ENCODE results near the gene POLR3G. TPM values are rescaled to one million over a fixed set of nuclear protein-coding genes. Genes with fewer than 3 reads are reported as not detected.
A peak's percentile ranks its signal among the peaks of the same experiment; 100 is the strongest.

Gene POLR3G
- total RNA-seq, 1 experiment from 2014 or later: 73.6 TPM

DNA sequence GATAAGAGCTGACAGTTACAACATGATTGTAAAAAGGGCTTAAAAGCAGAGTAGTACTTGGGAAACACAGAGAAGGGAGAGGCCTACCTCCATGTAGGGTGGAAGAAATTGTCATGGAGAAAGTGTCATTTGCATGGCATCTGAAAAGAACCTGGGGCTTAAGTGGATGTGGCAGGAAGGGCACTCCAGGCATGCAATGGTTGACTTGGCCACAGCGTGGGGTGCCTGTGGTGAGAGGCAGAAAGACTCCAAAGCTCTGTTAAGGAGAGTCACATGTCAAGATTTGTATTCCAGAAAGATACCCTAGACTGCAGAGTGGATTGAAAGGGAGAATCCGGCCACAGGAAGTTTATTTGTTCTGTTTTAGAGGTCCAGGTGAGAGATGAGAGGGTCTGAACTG, 2.4 kb downstream of the POLR3G start:
- no peaks in the 10 kb centered on the region; the same call in 1 of the 2 replicates for H3K27me3 Mint-ChIP-seq (ENCODE audit: low read depth)
- H3K27ac Mint-ChIP-seq: peak overlapping the region; percentile 74 to 96 (median 84)
- peak overlapping the region; percentile 69 for H3K4me2 ChIP-seq (ENCODE audit: insufficient read depth, insufficient read length, low read length)
- no peaks in the 10 kb centered on the region for H3K9me3 Mint-ChIP-seq
- no peaks in the 10 kb centered on the region for H3K79me1 ChIP-seq (ENCODE audit: insufficient read depth, low read depth, low read length, poor library complexity, severe bottlenecking)
- H3K14ac ChIP-seq (ENCODE audit: insufficient read depth, low read length): no peak overlapping the region
- peaks cover 10% of the 10 kb centered on the region; the same call in 1 of the 2 replicates for H3K4me1 ChIP-seq (ENCODE audit: insufficient read depth, low read length)
- no peak overlapping the region for H2AFZ ChIP-seq (ENCODE audit: low read length)
- no peaks in the 10 kb centered on the region for H3K27me3 ChIP-seq (ENCODE audit: insufficient read depth, low read length)
- H3K36me3 Mint-ChIP-seq (ENCODE audit: insufficient read depth in 1 of 3, low read depth in 3 of 3): peaks cover 0 to 21% (median 18%) of the 10 kb centered on the region in 3 experiments; a peak in 5 of 7 replicates
- no peak overlapping the region for H4K91ac ChIP-seq (ENCODE audit: insufficient read length, low read depth, low read length)
- no peak overlapping the region for H2BK120ac ChIP-seq (ENCODE audit: low read depth, low read length, poor library complexity, severe bottlenecking)
- H3T11ph ChIP-seq (ENCODE audit: low read length): no peak overlapping the region
- H3K9ac ChIP-seq (ENCODE audit: extremely low read depth, insufficient read length, low read length): no peak overlapping the region
- peak; percentile 85 for DNase-seq
- no peak overlapping the region for H2BK15ac ChIP-seq (ENCODE audit: low read depth, low read length)
- no peak overlapping the region for H3K18ac ChIP-seq (ENCODE audit: insufficient read length, low read depth, low read length)
- no peaks in the 10 kb centered on the region for H3K9me3 ChIP-seq (ENCODE audit: control insufficient read depth, low read depth, low read length)
- WGBS (ENCODE audit: extremely low coverage, insufficient read length, low lambda C conversion rate): no CpG with 5 or more reads among the region's 2 CpGs
- no peak overlapping the region for H4K8ac ChIP-seq (replicated peaks; ENCODE audit: insufficient read length, low read depth, low read length)
- H4K5ac ChIP-seq (ENCODE audit: insufficient read length, low read depth, low read length): no peak overlapping the region
- H3K56ac ChIP-seq (ENCODE audit: insufficient read length, low read depth, low read length): no peak overlapping the region
- H3K79me2 ChIP-seq (ENCODE audit: insufficient read depth, low read length): peaks cover 19% of the 10 kb centered on the region; the same call in 1 of the 2 replicates
- H3K23me2 ChIP-seq (ENCODE audit: insufficient read length, low read depth, low read length, poor library complexity, severe bottlenecking): peaks cover 12% of the 10 kb centered on the region
- no peak overlapping the region for H3K23ac ChIP-seq (ENCODE audit: insufficient read length, low read depth, low read length)
- no peak overlapping the region for H2BK12ac ChIP-seq (ENCODE audit: insufficient read length, low read depth, low read length)
- H4K20me1 ChIP-seq (ENCODE audit: control insufficient read depth, insufficient read depth, insufficient read length): no peaks in the 10 kb centered on the region
- TF ChIP-seq, protein P1, sequence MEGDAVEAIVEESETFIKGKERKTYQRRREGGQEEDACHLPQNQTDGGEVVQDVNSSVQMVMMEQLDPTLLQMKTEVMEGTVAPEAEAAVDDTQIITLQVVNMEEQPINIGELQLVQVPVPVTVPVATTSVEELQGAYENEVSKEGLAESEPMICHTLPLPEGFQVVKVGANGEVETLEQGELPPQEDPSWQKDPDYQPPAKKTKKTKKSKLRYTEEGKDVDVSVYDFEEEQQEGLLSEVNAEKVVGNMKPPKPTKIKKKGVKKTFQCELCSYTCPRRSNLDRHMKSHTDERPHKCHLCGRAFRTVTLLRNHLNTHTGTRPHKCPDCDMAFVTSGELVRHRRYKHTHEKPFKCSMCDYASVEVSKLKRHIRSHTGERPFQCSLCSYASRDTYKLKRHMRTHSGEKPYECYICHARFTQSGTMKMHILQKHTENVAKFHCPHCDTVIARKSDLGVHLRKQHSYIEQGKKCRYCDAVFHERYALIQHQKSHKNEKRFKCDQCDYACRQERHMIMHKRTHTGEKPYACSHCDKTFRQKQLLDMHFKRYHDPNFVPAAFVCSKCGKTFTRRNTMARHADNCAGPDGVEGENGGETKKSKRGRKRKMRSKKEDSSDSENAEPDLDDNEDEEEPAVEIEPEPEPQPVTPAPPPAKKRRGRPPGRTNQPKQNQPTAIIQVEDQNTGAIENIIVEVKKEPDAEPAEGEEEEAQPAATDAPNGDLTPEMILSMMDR (conservative IDR thresholded peaks at IDR 0.05): peak; percentile 41; the same call in 2 of the 3 replicates
- no peak overlapping the region for H2BK20ac ChIP-seq (ENCODE audit: low read depth, low read length, poor library complexity, severe bottlenecking)
- no peak overlapping the region for H2AK5ac ChIP-seq (ENCODE audit: insufficient read length, low read length)
- H3K4ac ChIP-seq (ENCODE audit: low read depth, low read length): no peak overlapping the region
- no peak overlapping the region for H2BK5ac ChIP-seq (ENCODE audit: insufficient read length, low read length)
- H3K27ac ChIP-seq (ENCODE audit: insufficient read length, low read depth, low read length): peak overlapping the region; percentile 64
- peak overlapping the region; percentile 93 to 98 for H3K4me3 Mint-ChIP-seq
- peaks cover 47 to 55% of the 10 kb centered on the region in 2 experiments for H3K4me1 Mint-ChIP-seq
